Neural progenitor cell (in vitro differentiated cells): ENCODE results near the gene UBALD2. TPM values are rescaled to one million over a fixed set of nuclear protein-coding genes. Genes with fewer than 3 reads are reported as not detected.

Source experiments
- DNase-seq: peaks from one replicate; pipeline ENCODE4 v3.0.0-alpha.2; 2016; ENCODE audit warnings: low spot score
- H2AFZ ChIP-seq: fragments of 200-600 bp; sonication (generic); replicated peaks from 2 replicates; pipeline ENCODE4 v1.6.1; 2016; ENCODE audit warnings: antibody characterized with exemption
- H3F3A ChIP-seq: fragments of 200-600 bp; sonication (generic); 2 replicates; pipeline ENCODE4 v1.6.1; 2016; ENCODE audit warnings: antibody characterized with exemption, low read depth
- H3K27ac ChIP-seq: fragments of 200-600 bp; sonication (generic); 2 replicates; pipeline ENCODE4 v1.5.1; 2016; ENCODE audit warnings: mild to moderate bottlenecking
- H3K27me3 ChIP-seq: fragments of 200-600 bp; sonication (generic); 2 replicates; pipeline ENCODE4 v1.6.1; 2016; ENCODE audit warnings: mild to moderate bottlenecking, moderate library complexity
- H3K36me3 ChIP-seq: fragments of 200-600 bp; sonication (generic); 2 replicates; pipeline ENCODE4 v1.5.1; 2016
- H3K4me1 ChIP-seq: fragments of 200-600 bp; sonication (generic); 2 replicates; pipeline ENCODE4 v1.6.1; 2016; ENCODE audit warnings: mixed run types
- H3K4me2 ChIP-seq: fragments of 200-600 bp; sonication (generic); 2 replicates; pipeline ENCODE4 v1.6.1; 2016
- H3K4me3 ChIP-seq: fragments of 200-600 bp; sonication (generic); 2 replicates; pipeline ENCODE4 v1.5.1; 2016
- H3K79me2 ChIP-seq: fragments of 200-600 bp; sonication (generic); 2 replicates; pipeline ENCODE4 v1.6.1; 2016; ENCODE audit warnings: low read depth
- H3K9ac ChIP-seq: fragments of 200-600 bp; sonication (generic); 2 replicates; pipeline ENCODE4 v1.6.1; 2016
- H3K9me3 ChIP-seq: fragments of 200-600 bp; sonication (generic); 2 replicates; pipeline ENCODE4 v1.5.1; 2016; ENCODE audit warnings: low read depth
- H4K20me1 ChIP-seq: fragments of 200-600 bp; sonication (generic); 2 replicates; pipeline ENCODE4 v1.6.1; 2016; ENCODE audit warnings: low read depth
- H3K27ac Mint-ChIP-seq: 3 replicates; pipeline ENCODE4 v1.8.0; 2021; ENCODE audit warnings: mixed read lengths
- H3K27me3 Mint-ChIP-seq: 2 replicates; pipeline ENCODE4 v1.8.0; 2022; ENCODE audit warnings: low read depth, mild to moderate bottlenecking, inconsistent platforms, moderate library complexity, mixed read lengths; ENCODE audit not compliant: insufficient read depth
- H3K36me3 Mint-ChIP-seq: 3 replicates; pipeline ENCODE4 v1.8.0; 2021; ENCODE audit warnings: mixed read lengths
- H3K4me1 Mint-ChIP-seq: 3 replicates; pipeline ENCODE4 v1.8.0; 2021; ENCODE audit warnings: mixed read lengths
- H3K4me3 Mint-ChIP-seq: 3 replicates; pipeline ENCODE4 v1.8.0; 2021; ENCODE audit warnings: mild to moderate bottlenecking, moderate library complexity, mixed read lengths
- H3K9me3 Mint-ChIP-seq: 3 replicates; pipeline ENCODE4 v1.8.0; 2020; ENCODE audit warnings: mixed read lengths
- CTCF ChIP-seq: fragments of 200-600 bp; sonication (generic); IDR thresholded peaks from 2 replicates; pipeline ENCODE4 v1.5.1; 2017; ENCODE audit warnings: antibody characterized with exemption, mild to moderate bottlenecking
- EZH2 ChIP-seq: fragments of 200-600 bp; sonication (generic); IDR thresholded peaks from 2 replicates; pipeline ENCODE4 v1.6.1; 2017; ENCODE audit warnings: antibody characterized with exemption, mild to moderate bottlenecking, moderate library complexity
- EZH2phosphoT487 ChIP-seq: fragments of 200-600 bp; sonication (generic); IDR thresholded peaks from 2 replicates; pipeline ENCODE4 v1.6.1; 2017; ENCODE audit warnings: antibody characterized with exemption
- total RNA-seq: library from RNA; depleted of rRNA; stranded (reverse); fragments of >200 nt; gene quantifications from 2 replicates; pipeline ENCODE4 v1.2.3, GENCODE V29; 2015; ENCODE audit warnings: low replicate concordance

The UBALD2 gene
- total RNA-seq, 1 donor from 2014 or later = 4.2 TPM

GRCh38 chr17:76273445-76274111 lies 8.4 kb downstream of the UBALD2 start:
- Mint-ChIP-seq H3K4me3 (no peak overlapping the region), H3K4me1 (peaks cover 15% of the 10 kb centered on the region), H3K36me3 (no peaks in the 10 kb centered on the region), H3K27me3 (no peaks in the 10 kb centered on the region), H3K9me3 (no peaks in the 10 kb centered on the region), H3K27ac (no peak overlapping the region)
- Histone ChIP-seq H3K79me2 (peaks cover 11% of the 10 kb centered on the region), H3K27ac (no peak overlapping the region), H3K4me2 (no peak overlapping the region), H3K36me3 (no peaks in the 10 kb centered on the region), H3K4me1 (peaks cover 12% of the 10 kb centered on the region), H3K27me3 (no peaks in the 10 kb centered on the region), H3K9ac (no peak overlapping the region), H3K4me3 (no peak overlapping the region), H2AFZ (no peak overlapping the region), H3K9me3 (no peaks in the 10 kb centered on the region), H3F3A (peaks cover 7% of the 10 kb centered on the region), H4K20me1 (peaks cover 27% of the 10 kb centered on the region)
- no peak for DNase-seq
- TF ChIP-seq CTCF (no peak), EZH2 (no peak), EZH2phosphoT487 (no peak)

GRCh38 chr17:76274112-76274956 lies 9.2 kb downstream of the UBALD2 start:
- no peaks in the 10 kb centered on the region for H3K36me3 ChIP-seq
- H3K4me2 ChIP-seq = no peak overlapping the region
- no peak for DNase-seq
- no peak overlapping the region for H3K27ac ChIP-seq
- H3K79me2 ChIP-seq = peaks cover 5% of the 10 kb centered on the region
- no peak overlapping the region for H3K9ac ChIP-seq
- H3K4me3 ChIP-seq = no peak overlapping the region
- TF ChIP-seq EZH2 = no peak
- TF ChIP-seq EZH2phosphoT487 = no peak
- no peak for TF ChIP-seq CTCF
- H3K9me3 ChIP-seq = no peaks in the 10 kb centered on the region
- peaks cover 12% of the 10 kb centered on the region for H3K4me1 ChIP-seq
- no peaks in the 10 kb centered on the region for H3K27me3 Mint-ChIP-seq
- peaks cover 12% of the 10 kb centered on the region for H3K4me1 Mint-ChIP-seq
- peaks cover 24% of the 10 kb centered on the region for H4K20me1 ChIP-seq
- H2AFZ ChIP-seq = no peak overlapping the region
- no peak overlapping the region for H3K4me3 Mint-ChIP-seq
- H3F3A ChIP-seq = peaks cover 7% of the 10 kb centered on the region
- no peaks in the 10 kb centered on the region for H3K9me3 Mint-ChIP-seq
- H3K36me3 Mint-ChIP-seq = no peaks in the 10 kb centered on the region
- no peak overlapping the region for H3K27ac Mint-ChIP-seq
- H3K27me3 ChIP-seq = no peaks in the 10 kb centered on the region

GRCh38 chr17:76275382-76276068 lies 10.4 kb downstream of the UBALD2 start:
- Histone ChIP-seq H3F3A (peaks cover 7% of the 10 kb centered on the region), H2AFZ (no peak overlapping the region), H3K9ac (no peak overlapping the region), H3K27me3 (no peaks in the 10 kb centered on the region), H3K27ac (no peak overlapping the region), H4K20me1 (peaks cover 19% of the 10 kb centered on the region), H3K79me2 (no peaks in the 10 kb centered on the region), H3K4me2 (no peak overlapping the region), H3K9me3 (no peaks in the 10 kb centered on the region), H3K4me1 (peaks cover 12% of the 10 kb centered on the region), H3K4me3 (no peak overlapping the region), H3K36me3 (no peaks in the 10 kb centered on the region)
- DNase-seq = no peak
- Mint-ChIP-seq H3K9me3 (no peaks in the 10 kb centered on the region), H3K4me3 (no peak overlapping the region), H3K27me3 (peaks cover 3% of the 10 kb centered on the region), H3K27ac (no peak overlapping the region), H3K36me3 (no peaks in the 10 kb centered on the region), H3K4me1 (peaks cover 7% of the 10 kb centered on the region)
- TF ChIP-seq CTCF (no peak), EZH2 (no peak), EZH2phosphoT487 (no peak)
